ENCODE measurements around the gene UGGT2. TPM values are rescaled to one million over a fixed set of nuclear protein-coding genes. Genes with fewer than 3 reads are reported as not detected.

Gene UGGT2
- total RNA-seq, 2 donors from 2014 or later = 37.2 to 40.9 TPM

- H3K4me1 Mint-ChIP-seq = peaks cover 11% of the 10 kb centered on the region
- H3K9ac ChIP-seq (ENCODE audit: extremely low read depth, low read length, poor library complexity, severe bottlenecking) = no peak overlapping the region
- peak overlapping the region; percentile 69 for H3K27ac Mint-ChIP-seq
- H3K36me3 Mint-ChIP-seq (ENCODE audit: low read depth) = peaks cover 30% of the 10 kb centered on the region
- H3K9me3 Mint-ChIP-seq = peaks cover 16% of the 10 kb centered on the region
- H3K27me3 Mint-ChIP-seq (ENCODE audit: insufficient read depth) = no peaks in the 10 kb centered on the region
- H3K9me3 ChIP-seq (ENCODE audit: control insufficient read depth, low read length) = peaks cover 31% of the 10 kb centered on the region
- no peak overlapping the region for H3K4me3 Mint-ChIP-seq
- H3K4me3 ChIP-seq (ENCODE audit: low read length) = no peak overlapping the region
- DNase-seq = peak; percentile 80
- peaks cover 4% of the 10 kb centered on the region for H3K4me1 ChIP-seq (ENCODE audit: control insufficient read depth, insufficient read depth, low read length)
- TF ChIP-seq CTCF (conservative IDR thresholded peaks at IDR 0.05) = peak; percentile 84
- H3K27me3 ChIP-seq (ENCODE audit: control insufficient read depth, insufficient read depth, low read length, poor library complexity, severe bottlenecking) = no peaks in the 10 kb centered on the region
- H3K36me3 ChIP-seq (ENCODE audit: control insufficient read depth, insufficient read depth, low read length) = peaks cover 16% of the 10 kb centered on the region
- 75 to 85% methylated on average over 2 to 3 of the region's 3 CpGs for WGBS, 2 experiments (ENCODE audit: insufficient coverage in 1 of 2, insufficient read length in 1 of 2)
- H3K27ac ChIP-seq (ENCODE audit: low read depth, low read length) = no peak overlapping the region
These were observed 33.0 kb downstream of the UGGT2 start for GRCh38 chr13:96020155-96020575.

GRCh38 chr13:96018135-96018534, 35.1 kb downstream of the UGGT2 start:
- Mint-ChIP-seq H3K27ac (no peak overlapping the region), H3K27me3 (ENCODE audit: insufficient read depth) (no peaks in the 10 kb centered on the region), H3K36me3 (ENCODE audit: low read depth) (peaks cover 32% of the 10 kb centered on the region), H3K4me3 (no peak overlapping the region), H3K4me1 (peaks cover 11% of the 10 kb centered on the region), H3K9me3 (peaks cover 16% of the 10 kb centered on the region)
- H3K9ac ChIP-seq (ENCODE audit: extremely low read depth, low read length, poor library complexity, severe bottlenecking) = no peak overlapping the region
- peaks cover 12% of the 10 kb centered on the region for H3K36me3 ChIP-seq (ENCODE audit: control insufficient read depth, insufficient read depth, low read length)
- no peak for TF ChIP-seq CTCF (conservative IDR thresholded peaks at IDR 0.05)
- no peak overlapping the region for H3K4me3 ChIP-seq (ENCODE audit: low read length)
- peaks cover 4% of the 10 kb centered on the region for H3K4me1 ChIP-seq (ENCODE audit: control insufficient read depth, insufficient read depth, low read length)
- 83 to 93% methylated on average over 3 of the region's 3 CpGs for WGBS, 2 experiments (ENCODE audit: insufficient coverage in 1 of 2, insufficient read length in 1 of 2)
- DNase-seq = no peak
- H3K27ac ChIP-seq (ENCODE audit: low read depth, low read length) = no peak overlapping the region
- H3K27me3 ChIP-seq (ENCODE audit: control insufficient read depth, insufficient read depth, low read length, poor library complexity, severe bottlenecking) = no peaks in the 10 kb centered on the region
- H3K9me3 ChIP-seq (ENCODE audit: control insufficient read depth, low read length) = peaks cover 32% of the 10 kb centered on the region

- no peak for TF ChIP-seq CTCF (conservative IDR thresholded peaks at IDR 0.05)
- Histone ChIP-seq H3K9me3 (ENCODE audit: control insufficient read depth, low read length) (peaks cover 23% of the 10 kb centered on the region), H3K9ac (ENCODE audit: extremely low read depth, low read length, poor library complexity, severe bottlenecking) (no peak overlapping the region), H3K27me3 (ENCODE audit: control insufficient read depth, insufficient read depth, low read length, poor library complexity, severe bottlenecking) (no peaks in the 10 kb centered on the region), H3K4me1 (ENCODE audit: control insufficient read depth, insufficient read depth, low read length) (no peaks in the 10 kb centered on the region), H3K4me3 (ENCODE audit: low read length) (no peak overlapping the region), H3K36me3 (ENCODE audit: control insufficient read depth, insufficient read depth, low read length) (peaks cover 15% of the 10 kb centered on the region), H3K27ac (ENCODE audit: low read depth, low read length) (no peak overlapping the region)
- H3K27me3 Mint-ChIP-seq (ENCODE audit: insufficient read depth) = no peaks in the 10 kb centered on the region
- 100% methylated on average over 1 of the region's 1 CpG; no CpG with 5 or more reads in 1 of the 2 experiments for WGBS, 2 experiments (ENCODE audit: insufficient coverage in 1 of 2, insufficient read length in 1 of 2)
- peaks cover 55% of the 10 kb centered on the region for H3K36me3 Mint-ChIP-seq (ENCODE audit: low read depth)
- no peak overlapping the region for H3K27ac Mint-ChIP-seq
- H3K4me3 Mint-ChIP-seq = no peak overlapping the region
- no peak for DNase-seq
- H3K9me3 Mint-ChIP-seq = peaks cover 24% of the 10 kb centered on the region
- no peaks in the 10 kb centered on the region for H3K4me1 Mint-ChIP-seq
These were observed 41.8 kb downstream of the UGGT2 start for GRCh38 chr13:96011291-96011872.

All from endodermal cell (in vitro differentiated cells).